K562 (cell line): Measurements from ENCODE around the gene OLFML2A. TPM values are rescaled to one million over a fixed set of nuclear protein-coding genes. Genes with fewer than 3 reads are reported as not detected.
A peak's percentile ranks its signal among the peaks of the same experiment; 100 is the strongest.

Source experiments
- E2F3 ChIP-seq: fragments of 250-450 bp; sonication (Bioruptor Pico); IDR thresholded peaks from 2 replicates; pipeline ENCODE4 v1.4.0; 2020; ENCODE audit warnings: mild to moderate bottlenecking
- FOXJ3 ChIP-seq: sonication (generic); formaldehyde crosslinking; IDR thresholded peaks from 2 replicates; pipeline ENCODE4 v1.4.0; 2020; ENCODE audit warnings: mild to moderate bottlenecking, missing genetic modification reagents
- GABPA ChIP-seq: fragments of 200-800 bp; sonication (Bioruptor generic); conservative IDR thresholded peaks from 2 replicates; pipeline ENCODE4 v1.6.1; 2016; ENCODE audit warnings: low read depth, missing genetic modification characterization, missing compliant biosample characterization
- HDAC1 ChIP-seq, 2 experiments: fragments of 450-650 bp; IDR thresholded peaks; 2 replicates each; pipeline ENCODE4 v1.6.1; 2016 to 2017; ENCODE audit warnings: inconsistent platforms in 1 of 2, mild to moderate bottlenecking in 1 of 2, moderate library complexity in 1 of 2
- KLF1 ChIP-seq: fragments of 450-650 bp; IDR thresholded peaks from 2 replicates; pipeline ENCODE4 v1.6.1; 2016; ENCODE audit warnings: missing genetic modification characterization, missing compliant biosample characterization
- RBBP5 ChIP-seq: fragments of 200-600 bp; sonication (generic); IDR thresholded peaks from 2 replicates; pipeline ENCODE4 v1.6.1; 2012; ENCODE audit warnings: borderline replicate concordance, mild to moderate bottlenecking, low read length, control low read depth, inconsistent platforms; ENCODE audit not compliant: insufficient read depth, poor library complexity, severe bottlenecking
- RBM17 ChIP-seq: fragments of 200-400 bp; formaldehyde crosslinking; IDR thresholded peaks from 2 replicates; pipeline ENCODE4 v1.6.1; 2017; ENCODE audit warnings: low read depth, mild to moderate bottlenecking, low read length, borderline replicate concordance
- SREBF1 ChIP-seq: fragments of 150-350 bp; IDR thresholded peaks from 2 replicates; pipeline ENCODE4 v1.6.1; 2014; ENCODE audit warnings: antibody characterized with exemption, low read depth, low read length, borderline replicate concordance
- ZBTB7A ChIP-seq: IDR thresholded peaks from 2 replicates; pipeline ENCODE4 v1.6.1; 2011; ENCODE audit warnings: low read depth, mild to moderate bottlenecking, low read length, moderate library complexity, borderline replicate concordance; ENCODE audit not compliant: control insufficient read depth
- ZFX ChIP-seq: sonication (generic); formaldehyde crosslinking; IDR thresholded peaks from 2 replicates; pipeline ENCODE4 v1.8.0; 2022; ENCODE audit warnings: mild to moderate bottlenecking, missing genetic modification reagents, moderate library complexity
- polyA plus RNA-seq, 8 experiments: library from polyadenylated mRNA; depleted of rRNA in 4 of 8; stranded (reverse) in 5 of 8; unstranded in 3 of 8; fragments of >200 nt; fragmentation: Nextera tagmentation in 2 of 8; fragmentation: Illumina TruSeq in 1 of 8; extraction: Ambion mirVana in 2 of 8; extraction: Trizol in 1 of 8; gene quantifications; 2 replicates each; pipeline versions ENCODE4 v1.2.1 to v1.2.3, GENCODE V29; 2011 to 2014; ENCODE audit warnings: inconsistent platforms in 1 of 8, missing spikeins in 1 of 8
- total RNA-seq, 7 experiments: library from RNA; depleted of rRNA in 6 of 7; stranded (reverse); fragments of >200 nt in 6 of 7; fragmentation: Illumina TruSeq in 2 of 7; extraction: Trizol in 2 of 7; gene quantifications; 2 replicates each; pipeline versions ENCODE4 v1.2.1 to v1.2.3, GENCODE V29; 2011 to 2021; ENCODE audit warnings: low replicate concordance in 1 of 7
- TF ChIP-seq, protein P1 (sequence below): sonication (generic); formaldehyde crosslinking; IDR thresholded peaks from 2 replicates; pipeline ENCODE4 v1.8.0; 2022; ENCODE audit warnings: mild to moderate bottlenecking, missing genetic modification reagents
- TF ChIP-seq, protein P2 (sequence below): fragments of 250-450 bp; sonication (Bioruptor Pico); IDR thresholded peaks from 2 replicates; pipeline ENCODE4 v1.5.0; 2020; ENCODE audit warnings: mild to moderate bottlenecking, borderline replicate concordance

The OLFML2A gene
- total and polyA plus RNA-seq, 9 of the 15 experiments (the other 6 are each of a cell fraction or from before 2014, with no cell fraction given), result 0.16 TPM; not detected in 8

DNA sequence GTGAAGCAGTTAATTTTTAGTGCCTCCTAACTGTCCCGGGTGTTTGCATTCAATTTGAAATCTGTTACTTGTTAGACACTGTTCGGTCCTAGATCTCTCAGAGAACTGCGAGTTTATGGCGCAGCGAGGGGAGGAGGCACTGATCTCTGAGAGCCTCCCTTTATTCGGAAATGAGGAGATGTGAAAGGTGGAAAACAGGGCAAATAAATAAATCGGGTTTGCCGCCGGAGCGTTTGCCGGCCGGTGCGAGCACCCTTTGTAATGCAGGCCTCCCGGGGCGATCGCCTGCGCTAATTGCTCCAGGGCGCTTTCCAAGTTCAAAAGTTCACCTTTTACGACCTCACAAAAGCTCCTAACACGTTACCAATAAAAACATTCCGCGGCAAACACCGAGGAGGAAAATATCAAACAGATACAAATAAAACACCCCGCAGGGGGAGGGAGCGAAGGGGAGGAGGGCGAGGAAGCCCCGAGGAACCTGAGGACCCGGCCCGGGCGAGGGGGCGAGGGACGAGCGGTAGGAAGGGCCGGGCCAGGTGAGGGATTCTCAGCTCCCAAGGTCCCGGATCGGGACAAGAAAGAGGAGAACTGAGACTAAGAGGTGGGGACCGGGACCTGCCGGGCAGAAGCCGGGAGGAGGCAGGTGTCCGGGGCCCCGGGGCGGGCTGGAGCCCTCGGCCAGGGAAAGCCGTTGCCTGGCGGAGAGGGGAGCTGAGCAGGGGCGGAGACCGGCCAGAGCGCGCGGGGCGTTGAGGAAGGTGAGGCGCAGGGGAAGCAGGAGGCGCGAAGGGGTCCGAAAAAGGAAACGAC, 7.2 kb upstream of the OLFML2A start (continued):
- TF ChIP-seq, protein P1, sequence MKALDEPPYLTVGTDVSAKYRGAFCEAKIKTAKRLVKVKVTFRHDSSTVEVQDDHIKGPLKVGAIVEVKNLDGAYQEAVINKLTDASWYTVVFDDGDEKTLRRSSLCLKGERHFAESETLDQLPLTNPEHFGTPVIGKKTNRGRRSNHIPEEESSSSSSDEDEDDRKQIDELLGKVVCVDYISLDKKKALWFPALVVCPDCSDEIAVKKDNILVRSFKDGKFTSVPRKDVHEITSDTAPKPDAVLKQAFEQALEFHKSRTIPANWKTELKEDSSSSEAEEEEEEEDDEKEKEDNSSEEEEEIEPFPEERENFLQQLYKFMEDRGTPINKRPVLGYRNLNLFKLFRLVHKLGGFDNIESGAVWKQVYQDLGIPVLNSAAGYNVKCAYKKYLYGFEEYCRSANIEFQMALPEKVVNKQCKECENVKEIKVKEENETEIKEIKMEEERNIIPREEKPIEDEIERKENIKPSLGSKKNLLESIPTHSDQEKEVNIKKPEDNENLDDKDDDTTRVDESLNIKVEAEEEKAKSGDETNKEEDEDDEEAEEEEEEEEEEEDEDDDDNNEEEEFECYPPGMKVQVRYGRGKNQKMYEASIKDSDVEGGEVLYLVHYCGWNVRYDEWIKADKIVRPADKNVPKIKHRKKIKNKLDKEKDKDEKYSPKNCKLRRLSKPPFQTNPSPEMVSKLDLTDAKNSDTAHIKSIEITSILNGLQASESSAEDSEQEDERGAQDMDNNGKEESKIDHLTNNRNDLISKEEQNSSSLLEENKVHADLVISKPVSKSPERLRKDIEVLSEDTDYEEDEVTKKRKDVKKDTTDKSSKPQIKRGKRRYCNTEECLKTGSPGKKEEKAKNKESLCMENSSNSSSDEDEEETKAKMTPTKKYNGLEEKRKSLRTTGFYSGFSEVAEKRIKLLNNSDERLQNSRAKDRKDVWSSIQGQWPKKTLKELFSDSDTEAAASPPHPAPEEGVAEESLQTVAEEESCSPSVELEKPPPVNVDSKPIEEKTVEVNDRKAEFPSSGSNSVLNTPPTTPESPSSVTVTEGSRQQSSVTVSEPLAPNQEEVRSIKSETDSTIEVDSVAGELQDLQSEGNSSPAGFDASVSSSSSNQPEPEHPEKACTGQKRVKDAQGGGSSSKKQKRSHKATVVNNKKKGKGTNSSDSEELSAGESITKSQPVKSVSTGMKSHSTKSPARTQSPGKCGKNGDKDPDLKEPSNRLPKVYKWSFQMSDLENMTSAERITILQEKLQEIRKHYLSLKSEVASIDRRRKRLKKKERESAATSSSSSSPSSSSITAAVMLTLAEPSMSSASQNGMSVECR (CRISPR knock-in tag), result peak; percentile 39; the same call in 1 of the 2 replicates
- TF ChIP-seq SREBF1 (no peak), ZBTB7A (peak; percentile 69), ZFX (CRISPR knock-in tag) (peak; percentile 51), RBM17 (no peak), E2F3 (CRISPR knock-in tag) (no peak), HDAC1 (IDR thresholded peaks at IDR 0.05) (no peak), GABPA (tag) (no peak), KLF1 (tag) (no peak), FOXJ3 (CRISPR knock-in tag) (no peak), RBBP5 (peak; percentile 62)
- TF ChIP-seq, protein P2, sequence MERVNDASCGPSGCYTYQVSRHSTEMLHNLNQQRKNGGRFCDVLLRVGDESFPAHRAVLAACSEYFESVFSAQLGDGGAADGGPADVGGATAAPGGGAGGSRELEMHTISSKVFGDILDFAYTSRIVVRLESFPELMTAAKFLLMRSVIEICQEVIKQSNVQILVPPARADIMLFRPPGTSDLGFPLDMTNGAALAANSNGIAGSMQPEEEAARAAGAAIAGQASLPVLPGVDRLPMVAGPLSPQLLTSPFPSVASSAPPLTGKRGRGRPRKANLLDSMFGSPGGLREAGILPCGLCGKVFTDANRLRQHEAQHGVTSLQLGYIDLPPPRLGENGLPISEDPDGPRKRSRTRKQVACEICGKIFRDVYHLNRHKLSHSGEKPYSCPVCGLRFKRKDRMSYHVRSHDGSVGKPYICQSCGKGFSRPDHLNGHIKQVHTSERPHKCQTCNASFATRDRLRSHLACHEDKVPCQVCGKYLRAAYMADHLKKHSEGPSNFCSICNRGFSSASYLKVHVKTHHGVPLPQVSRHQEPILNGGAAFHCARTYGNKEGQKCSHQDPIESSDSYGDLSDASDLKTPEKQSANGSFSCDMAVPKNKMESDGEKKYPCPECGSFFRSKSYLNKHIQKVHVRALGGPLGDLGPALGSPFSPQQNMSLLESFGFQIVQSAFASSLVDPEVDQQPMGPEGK (CRISPR knock-in tag), result no peak
